Endothelial cell (in vitro differentiated cells): ENCODE results near the gene KRTAP9-3. TPM values are rescaled to one million over a fixed set of nuclear protein-coding genes. Genes with fewer than 3 reads are reported as not detected.
"Not testable (repeated sequence)": the region's sequence is repeated elsewhere in the genome, so short reads cannot be mapped to it uniquely, and the experiment has no call there.

ENCODE experiments used
- DNase-seq: peaks from one replicate; pipeline ENCODE4 v3.0.0; 2021; ENCODE audit warnings: low spot score
- H3K27ac Mint-ChIP-seq: one replicate; pipeline ENCODE4 v1.8.0; 2021; ENCODE audit warnings: mixed read lengths, inconsistent platforms; ENCODE audit not compliant: unreplicated experiment
- H3K27me3 Mint-ChIP-seq: one replicate; pipeline ENCODE4 v1.8.0; 2021; ENCODE audit warnings: mild to moderate bottlenecking, moderate library complexity, mixed read lengths, inconsistent platforms; ENCODE audit not compliant: unreplicated experiment
- H3K36me3 Mint-ChIP-seq: one replicate; pipeline ENCODE4 v1.8.0; 2021; ENCODE audit warnings: mild to moderate bottlenecking, low read depth, mixed read lengths, inconsistent platforms; ENCODE audit not compliant: unreplicated experiment
- H3K4me1 Mint-ChIP-seq: one replicate; pipeline ENCODE4 v1.8.0; 2021; ENCODE audit warnings: mild to moderate bottlenecking, mixed read lengths, inconsistent platforms; ENCODE audit not compliant: unreplicated experiment
- H3K4me3 Mint-ChIP-seq: one replicate; pipeline ENCODE4 v1.8.0; 2021; ENCODE audit warnings: mild to moderate bottlenecking, mixed read lengths, inconsistent platforms; ENCODE audit not compliant: unreplicated experiment
- H3K9me3 Mint-ChIP-seq: one replicate; pipeline ENCODE4 v1.8.0; 2021; ENCODE audit warnings: mixed read lengths, inconsistent platforms; ENCODE audit not compliant: unreplicated experiment
- CTCF ChIP-seq: fragments of 200-600 bp; sonication (generic); IDR thresholded peaks from one replicate; pipeline ENCODE4 v1.5.0; 2021; ENCODE audit warnings: antibody characterized with exemption; ENCODE audit not compliant: unreplicated experiment
- total RNA-seq: library from RNA; stranded (reverse); fragmentation: NEBNext Ultra II Directional; extraction: Animal tissue kit (Norgen Biotek cat#: 25700); gene quantifications from one replicate; pipeline ENCODE4 v1.2.1, GENCODE V29; 2021; ENCODE audit not compliant: unreplicated experiment

Gene KRTAP9-3
- total RNA-seq, 1 donor from 2014 or later: not detected

- H3K36me3 Mint-ChIP-seq: no peaks in the 10 kb centered on the region
- no peak for DNase-seq
- H3K4me1 Mint-ChIP-seq: no peaks in the 10 kb centered on the region
- peaks cover 1% of the 10 kb centered on the region for H3K27me3 Mint-ChIP-seq
- no peak for TF ChIP-seq CTCF
- H3K9me3 Mint-ChIP-seq: no peaks in the 10 kb centered on the region
- no peak overlapping the region for H3K4me3 Mint-ChIP-seq
- no peak overlapping the region for H3K27ac Mint-ChIP-seq
Measured at GRCh38 chr17:41223821-41224220, 8.4 kb upstream of the KRTAP9-3 start.

- Mint-ChIP-seq H3K27ac (no peak overlapping the region), H3K36me3 (no peaks in the 10 kb centered on the region), H3K9me3 (no peaks in the 10 kb centered on the region), H3K27me3 (peaks cover 3% of the 10 kb centered on the region), H3K4me1 (peaks cover 4% of the 10 kb centered on the region), H3K4me3 (no peak overlapping the region)
- DNase-seq: no peak
- no peak for TF ChIP-seq CTCF
Measured at GRCh38 chr17:41226051-41226450, 6.2 kb upstream of the KRTAP9-3 start.

- DNase-seq, H3K4me1 Mint-ChIP-seq, H3K9me3 Mint-ChIP-seq: not testable (repeated sequence)
Measured at GRCh38 chr17:41226598-41227095, 5.6 kb upstream of the KRTAP9-3 start, which contains the start of gene KRTAP9-2. KRTAP9-2 (plus strand) TSS chr17:41226648; CDS start chr17:41226655, 7 bp downstream.

GRCh38 chr17:41230094-41230493 lies 2.2 kb upstream of the KRTAP9-3 start:
- no peak overlapping the region for H3K4me3 Mint-ChIP-seq
- H3K27ac Mint-ChIP-seq: no peak overlapping the region
- TF ChIP-seq CTCF: no peak
- no peaks in the 10 kb centered on the region for H3K9me3 Mint-ChIP-seq
- H3K36me3 Mint-ChIP-seq: no peaks in the 10 kb centered on the region
- H3K27me3 Mint-ChIP-seq: peaks cover 3% of the 10 kb centered on the region
- peaks cover 4% of the 10 kb centered on the region for H3K4me1 Mint-ChIP-seq
- no peak for DNase-seq

More at GRCh38 chr17:41226598-41227095, 5.6 kb upstream of the KRTAP9-3 start, which contains the start of gene KRTAP9-2:
- H3K27me3 Mint-ChIP-seq, H3K27ac Mint-ChIP-seq, H3K4me3 Mint-ChIP-seq, H3K36me3 Mint-ChIP-seq: not testable (repeated sequence)

DNA sequence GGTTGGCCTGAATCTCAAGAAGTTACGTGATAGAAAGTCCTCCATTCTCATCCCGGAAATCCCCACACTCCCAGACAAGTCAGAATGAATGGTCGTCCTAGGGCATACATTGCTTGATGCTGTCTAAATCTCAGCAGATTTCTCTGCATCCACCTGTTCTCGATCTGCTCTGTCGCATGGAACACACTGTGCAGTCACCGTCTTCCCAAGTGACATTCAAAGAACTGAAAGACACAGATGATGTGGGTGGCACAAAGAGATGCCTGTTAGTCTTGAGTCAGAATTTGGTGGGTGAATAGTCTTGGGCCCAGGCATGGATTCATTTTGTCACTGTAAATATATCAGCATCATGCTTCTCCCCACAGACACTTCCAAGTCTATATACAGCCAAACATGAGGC lies 518 bp upstream of the KRTAP9-3 start:
- Mint-ChIP-seq H3K27ac (no peak overlapping the region), H3K4me1 (peaks cover 4% of the 10 kb centered on the region), H3K36me3 (no peaks in the 10 kb centered on the region), H3K9me3 (no peaks in the 10 kb centered on the region), H3K27me3 (peaks cover 3% of the 10 kb centered on the region), H3K4me3 (no peak overlapping the region)
- no peak for DNase-seq
- no peak for TF ChIP-seq CTCF

GRCh38 chr17:41237116-41237515 lies 4.9 kb downstream of the KRTAP9-3 start:
- H3K36me3 Mint-ChIP-seq, H3K27ac Mint-ChIP-seq, H3K4me1 Mint-ChIP-seq, DNase-seq, H3K9me3 Mint-ChIP-seq, H3K4me3 Mint-ChIP-seq, H3K27me3 Mint-ChIP-seq: not testable (repeated sequence)

DNA sequence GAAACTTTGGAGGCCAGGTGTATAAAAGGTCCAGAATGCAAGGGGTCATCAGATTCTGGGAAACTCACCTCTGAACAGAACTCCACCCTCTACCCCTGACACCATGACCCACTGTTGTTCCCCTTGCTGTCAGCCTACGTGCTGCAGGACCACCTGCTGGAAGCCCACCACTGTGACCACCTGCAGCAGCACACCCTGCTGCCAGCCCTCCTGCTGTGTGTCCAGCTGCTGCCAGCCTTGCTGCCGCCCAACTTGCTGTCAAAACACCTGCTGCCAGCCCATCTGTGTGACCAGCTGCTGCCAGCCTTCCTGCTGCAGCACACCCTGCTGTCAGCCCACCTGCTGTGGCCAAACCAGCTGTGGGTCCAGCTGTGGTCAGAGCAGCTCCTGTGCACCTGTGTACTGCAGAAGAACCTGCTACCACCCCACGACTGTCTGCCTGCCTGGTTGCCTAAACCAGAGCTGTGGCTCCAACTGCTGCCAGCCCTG lies 5.7 kb downstream of the KRTAP9-3 start, which contains the start of gene KRTAP9-8:
Gene KRTAP9-8, plus strand, starts transcription at position 51 of the 489 bp plus-strand sequence. Its CDS starts 53 bp downstream, at position 104.
- not testable (repeated sequence) for H3K4me3 Mint-ChIP-seq, H3K27me3 Mint-ChIP-seq, H3K4me1 Mint-ChIP-seq, H3K27ac Mint-ChIP-seq, H3K36me3 Mint-ChIP-seq, DNase-seq, H3K9me3 Mint-ChIP-seq

GRCh38 chr17:41246995-41247787 lies 14.9 kb downstream of the KRTAP9-3 start:
- H3K27ac Mint-ChIP-seq, H3K4me1 Mint-ChIP-seq, H3K9me3 Mint-ChIP-seq: not testable (repeated sequence)

More at GRCh38 chr17:41246995-41247787, 14.9 kb downstream of the KRTAP9-3 start:
- not testable (repeated sequence) for H3K36me3 Mint-ChIP-seq, H3K4me3 Mint-ChIP-seq, DNase-seq, H3K27me3 Mint-ChIP-seq
